Transverse colon (tissue), 4 donors: ENCODE results near the gene ISG20L2. TPM values are rescaled to one million over a fixed set of nuclear protein-coding genes. Genes with fewer than 3 reads are reported as not detected.

ENCODE experiments used
- DNase-seq: peaks from one replicate; pipeline ENCODE4 v3.0.0-alpha.2; 2019
- H3K27ac ChIP-seq, 4 donors: fragments of 200-600 bp; sonication (generic); 2 replicates each; pipeline ENCODE4 v1.5.1; 2016 to 2018; ENCODE audit warnings: inconsistent platforms in 4 of 4
- H3K27me3 ChIP-seq: fragments of 200-600 bp; sonication (generic); 2 replicates; pipeline ENCODE4 v1.5.1; 2017; ENCODE audit warnings: inconsistent platforms
- H3K36me3 ChIP-seq, 4 donors: fragments of 200-600 bp; sonication (generic); 2 replicates each; pipeline ENCODE4 v1.5.1; 2017 to 2019; ENCODE audit warnings: inconsistent platforms in 4 of 4
- H3K4me1 ChIP-seq, 4 donors: fragments of 200-600 bp; sonication (generic); 2 replicates each; pipeline ENCODE4 v1.5.1; 2017 to 2020; ENCODE audit warnings: inconsistent platforms in 4 of 4
- H3K4me3 ChIP-seq, 4 donors: fragments of 200-600 bp; sonication (generic); 1 replicate in 1 of 4; 2 replicates in 3 of 4; pipeline versions ENCODE4 v1.5.1 to v1.6.1; 2017 to 2019; ENCODE audit warnings: inconsistent platforms in 4 of 4
- H3K9me3 ChIP-seq, 2 donors: fragments of 200-600 bp; sonication (generic); 2 replicates each; pipeline ENCODE4 v1.5.1; 2017 to 2019; ENCODE audit warnings: inconsistent platforms in 2 of 2
- EP300 ChIP-seq: sonication (generic); formaldehyde crosslinking; IDR thresholded peaks from one replicate; pipeline ENCODE4 v1.6.1; 2017; ENCODE audit warnings: antibody characterized with exemption, low read depth
- POLR2A ChIP-seq: fragments of 450-650 bp; IDR thresholded peaks from one replicate; pipeline ENCODE4 v1.6.1; 2016; ENCODE audit warnings: antibody characterized with exemption, mild to moderate bottlenecking, moderate library complexity
- POLR2AphosphoS5 ChIP-seq, 3 donors: sonication (generic); formaldehyde crosslinking; IDR thresholded peaks; one replicate each; pipeline ENCODE4 v1.6.1; 2016; ENCODE audit warnings: antibody characterized with exemption in 3 of 3
- WGBS, 2 donors: methylation state at CpG; one replicate each; pipeline ENCODE4 v1.1.5; 2018; ENCODE audit warnings: low coverage in 1 of 2; 5-methylcytosine and 5-hydroxymethylcytosine counted together
- in situ Hi-C, 4 donors: fragments of 200-750 bp; cut with MboI; loops; one replicate each; pipeline versions ENCODE4 v1.15.0 to v1.15.1; 2017; ENCODE audit warnings: low sequenced_read_pairs in 3 of 4, low pct_ligation_motif_present in 1 of 4, low pct_unique_long_range_greater_than_20kb in 1 of 4
- intact Hi-C: fragments of 100-400 bp; cut with DNase I; formaldehyde crosslinking; loops from one replicate; pipeline ENCODE4 v1.15.1; 2023; ENCODE audit warnings: low total_unique reads
- total RNA-seq, 4 donors: library from RNA; depleted of rRNA; stranded (reverse); fragments of >200 nt; gene quantifications; one replicate each; pipeline ENCODE4 v1.1.0, GENCODE V29; 2016
- TF ChIP-seq, protein P1 (sequence below), 5 experiments: fragments of 200-600 bp in 3 of 5; fragments of 450-650 bp in 2 of 5; sonication (generic) in 3 of 5; IDR thresholded peaks; 1 replicate in 2 of 5; 2 replicates in 3 of 5; pipeline ENCODE4 v1.5.1; 2016 to 2017; ENCODE audit warnings: antibody characterized with exemption in 5 of 5, inconsistent platforms in 3 of 5, mild to moderate bottlenecking in 2 of 5, moderate library complexity in 1 of 5

The ISG20L2 gene
- total RNA-seq, 4 donors from 2014 or later = 25.8 to 61.7 (median 33.1) TPM

DNA sequence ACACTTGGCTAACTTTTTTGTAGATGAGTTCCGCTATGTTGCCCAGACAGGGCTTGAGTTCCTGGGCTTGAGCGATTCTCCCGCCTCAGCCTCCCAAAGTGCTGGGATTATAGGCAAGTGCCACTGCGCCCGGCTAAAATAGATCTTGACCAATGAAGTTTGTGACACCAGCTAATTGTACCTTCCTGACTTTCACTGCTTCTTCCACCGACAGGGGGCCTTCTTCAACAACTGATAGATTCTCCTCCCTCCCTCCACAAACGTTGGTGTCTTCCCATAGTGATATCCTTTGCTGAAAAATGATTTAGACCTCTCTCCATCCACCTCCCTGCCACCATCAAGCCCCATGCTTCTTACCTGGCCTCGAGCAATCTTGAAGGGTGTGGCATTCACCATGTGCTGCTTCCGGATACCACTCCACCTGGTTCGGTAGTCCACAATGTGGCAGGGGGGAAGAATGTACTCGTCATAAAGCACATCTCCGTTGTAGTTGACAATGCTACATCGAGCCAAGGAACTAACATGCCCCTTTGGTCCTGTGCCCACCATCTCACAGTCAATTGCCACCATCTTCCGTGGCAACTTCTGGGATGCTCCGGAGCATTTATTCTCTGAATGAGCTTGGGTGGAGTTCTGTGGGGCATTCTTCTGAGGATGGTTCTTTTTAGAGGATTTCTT is 1.9 kb downstream of the ISG20L2 start:
- Histone ChIP-seq H3K27ac (peak overlapping the region; percentile 42 to 98 (median 74)), H3K9me3 (no peaks in the 10 kb centered on the region), H3K4me3 (peak overlapping the region in 2 of 4 donors; percentile 12 to 71), H3K36me3 (peaks cover 0 to 26% (median 8%) of the 10 kb centered on the region in 4 donors), H3K4me1 (peaks cover 25 to 46% (median 38%) of the 10 kb centered on the region in 4 donors), H3K27me3 (no peaks in the 10 kb centered on the region)
- WGBS, 2 donors = 40 to 45% methylated on average over 4 to 15 of the region's 15 CpGs
- peak; percentile 64 for DNase-seq
- TF ChIP-seq EP300 (no peak), POLR2A (no peak), POLR2AphosphoS5 (IDR thresholded peaks at IDR 0.05) (no peak)
- TF ChIP-seq, protein P1, sequence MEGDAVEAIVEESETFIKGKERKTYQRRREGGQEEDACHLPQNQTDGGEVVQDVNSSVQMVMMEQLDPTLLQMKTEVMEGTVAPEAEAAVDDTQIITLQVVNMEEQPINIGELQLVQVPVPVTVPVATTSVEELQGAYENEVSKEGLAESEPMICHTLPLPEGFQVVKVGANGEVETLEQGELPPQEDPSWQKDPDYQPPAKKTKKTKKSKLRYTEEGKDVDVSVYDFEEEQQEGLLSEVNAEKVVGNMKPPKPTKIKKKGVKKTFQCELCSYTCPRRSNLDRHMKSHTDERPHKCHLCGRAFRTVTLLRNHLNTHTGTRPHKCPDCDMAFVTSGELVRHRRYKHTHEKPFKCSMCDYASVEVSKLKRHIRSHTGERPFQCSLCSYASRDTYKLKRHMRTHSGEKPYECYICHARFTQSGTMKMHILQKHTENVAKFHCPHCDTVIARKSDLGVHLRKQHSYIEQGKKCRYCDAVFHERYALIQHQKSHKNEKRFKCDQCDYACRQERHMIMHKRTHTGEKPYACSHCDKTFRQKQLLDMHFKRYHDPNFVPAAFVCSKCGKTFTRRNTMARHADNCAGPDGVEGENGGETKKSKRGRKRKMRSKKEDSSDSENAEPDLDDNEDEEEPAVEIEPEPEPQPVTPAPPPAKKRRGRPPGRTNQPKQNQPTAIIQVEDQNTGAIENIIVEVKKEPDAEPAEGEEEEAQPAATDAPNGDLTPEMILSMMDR (IDR thresholded peaks at IDR 0.05) = peak; percentile 36 to 61 (median 42)
- intact Hi-C loops (no loop called here), in situ Hi-C loops (no loop called here)

DNA sequence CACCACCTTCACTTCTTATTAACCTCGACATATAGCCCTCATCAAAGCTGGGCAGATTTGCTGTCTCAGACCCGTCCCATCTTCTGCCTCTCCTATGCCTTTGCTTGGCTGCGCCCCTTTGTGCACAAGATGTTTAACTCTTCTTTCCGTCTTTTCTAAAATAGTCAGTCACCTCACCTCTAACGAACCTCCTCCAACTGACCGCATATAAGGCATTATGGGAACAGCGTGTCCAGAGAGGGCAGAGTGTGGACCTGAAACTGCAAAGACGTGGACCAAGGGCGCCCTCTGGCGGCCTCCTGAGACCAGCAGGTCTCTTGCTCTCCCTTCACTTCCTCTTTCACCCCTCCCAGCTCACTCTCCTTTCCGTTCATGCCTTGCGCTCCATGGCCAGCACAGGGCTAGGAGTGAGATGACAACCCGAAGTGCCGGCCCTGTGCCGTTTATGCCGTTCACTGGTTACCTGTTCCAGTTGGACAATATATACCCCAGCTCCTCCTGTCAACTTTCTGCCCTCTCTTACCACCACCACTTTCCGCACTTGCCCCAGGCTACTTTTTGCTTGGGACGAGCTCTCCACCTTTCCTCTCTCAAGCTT is 2.8 kb downstream of the ISG20L2 start:
- H3K27me3 ChIP-seq = no peaks in the 10 kb centered on the region
- peak overlapping the region in 3 of 4 donors; percentile 10 to 71 (median 12) for H3K4me3 ChIP-seq
- DNase-seq = peak; percentile 91
- no peaks in the 10 kb centered on the region for H3K9me3 ChIP-seq
- 7 to 16% methylated on average over 11 to 18 of the region's 18 CpGs for WGBS, 2 donors
- intact Hi-C loops = loop anchor here (1.0 kb wide), 1 partner anchor 36 kb away; no protein-coding TSS in a partner anchor
- in situ Hi-C loops = no loop called here
- peaks cover 0 to 32% (median 10%) of the 10 kb centered on the region in 4 donors for H3K36me3 ChIP-seq
- TF ChIP-seq EP300 (no peak), POLR2AphosphoS5 (IDR thresholded peaks at IDR 0.05) (peak in 1 of 3 donors; percentile 23), POLR2A (no peak)
- TF ChIP-seq, protein P1 (IDR thresholded peaks at IDR 0.05) = peak; percentile 92 to 96 (median 93)
- H3K27ac ChIP-seq = peak overlapping the region; percentile 42 to 98 (median 74)
- H3K4me1 ChIP-seq = peaks cover 25 to 46% (median 38%) of the 10 kb centered on the region in 4 donors

DNA sequence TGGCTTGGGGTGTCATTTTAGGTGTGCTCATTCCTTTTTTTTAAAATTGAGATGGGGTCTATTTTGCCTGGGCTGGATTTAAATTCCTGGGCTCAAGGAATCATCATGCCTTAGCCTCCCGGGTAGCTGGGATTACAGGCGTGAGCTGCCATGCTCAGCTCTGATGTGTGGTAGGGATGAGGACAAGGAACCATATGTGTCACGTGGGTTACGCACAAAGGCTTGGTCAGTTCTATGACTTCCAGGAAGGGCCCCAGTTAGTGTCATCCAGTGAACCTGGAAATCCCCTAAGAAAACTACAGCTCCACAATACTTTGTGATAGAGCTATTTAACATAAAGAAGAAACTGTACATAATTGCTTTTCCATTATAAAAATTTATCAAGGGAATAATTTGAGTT is 7.0 kb downstream of the ISG20L2 start:
- no peak for TF ChIP-seq EP300
- TF ChIP-seq POLR2AphosphoS5 (IDR thresholded peaks at IDR 0.05) = no peak
- TF ChIP-seq, protein P1 (IDR thresholded peaks at IDR 0.05) = no peak
- TF ChIP-seq POLR2A = no peak
- peaks cover 0 to 33% (median 10%) of the 10 kb centered on the region in 4 donors for H3K36me3 ChIP-seq

DNA sequence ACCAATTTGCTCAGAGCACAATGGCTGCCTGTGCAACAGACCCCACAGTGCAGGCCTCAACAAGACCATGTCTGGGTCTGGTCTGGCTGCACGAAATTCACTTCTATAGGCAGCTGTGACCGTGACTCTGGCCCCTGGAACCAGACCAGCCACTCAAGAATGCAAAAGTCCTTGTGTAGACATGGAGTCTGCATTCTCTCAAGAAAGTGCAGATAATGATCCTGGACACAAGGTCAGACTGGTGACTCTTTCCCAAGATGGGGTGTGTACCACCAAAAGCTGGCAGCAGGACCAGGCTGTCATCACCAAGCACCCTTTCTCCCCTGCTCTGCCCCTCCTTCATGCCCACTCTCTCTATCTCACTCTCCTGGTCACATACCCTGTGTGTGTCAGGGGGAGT is 7.4 kb downstream of the ISG20L2 start:
- Histone ChIP-seq H3K27ac (no peak overlapping the region), H3K27me3 (no peaks in the 10 kb centered on the region), H3K9me3 (no peaks in the 10 kb centered on the region), H3K4me3 (no peak overlapping the region), H3K36me3 (peaks cover 0 to 33% (median 10%) of the 10 kb centered on the region in 4 donors), H3K4me1 (peaks cover 11 to 19% (median 18%) of the 10 kb centered on the region in 4 donors)
- in situ Hi-C loops (loop anchor here in 1 of 4 donors (5.0 kb wide), 1 partner anchor 34 kb away; no protein-coding TSS in a partner anchor), intact Hi-C loops (no loop called here)
- TF ChIP-seq EP300 (no peak), POLR2A (no peak), POLR2AphosphoS5 (IDR thresholded peaks at IDR 0.05) (no peak)
- TF ChIP-seq, protein P1 (IDR thresholded peaks at IDR 0.05) = no peak
- DNase-seq = no peak
- WGBS, 2 donors = 81% methylated on average over 2 of the region's 2 CpGs; no CpG with 5 or more reads in 1 of the 2 donors

More for the DNA sequence above, 7.0 kb downstream of the ISG20L2 start:
- 69% methylated on average over 4 of the region's 4 CpGs; no CpG with 5 or more reads in 1 of the 2 donors for WGBS, 2 donors
- no peaks in the 10 kb centered on the region for H3K9me3 ChIP-seq
- in situ Hi-C loops = loop anchor here in 1 of 4 donors (5.0 kb wide), 1 partner anchor 34 kb away; no protein-coding TSS in a partner anchor
- H3K27me3 ChIP-seq = no peaks in the 10 kb centered on the region
- H3K27ac ChIP-seq = no peak overlapping the region
- no peak for DNase-seq
- peaks cover 15 to 23% (median 22%) of the 10 kb centered on the region in 4 donors for H3K4me1 ChIP-seq
- no peak overlapping the region for H3K4me3 ChIP-seq
- intact Hi-C loops = no loop called here
